Right ventricle myocardium inferior (tissue), 1 donor: ENCODE data around the gene WDR27. TPM values are rescaled to one million over a fixed set of nuclear protein-coding genes. Genes with fewer than 3 reads are reported as not detected.

ENCODE experiments used
- ATAC-seq: fragments of 200-7000 bp; cut with Tn5 transposase; one replicate; pipeline ENCODE4 v1.9.1; 2020; ENCODE audit warnings: mild to moderate bottlenecking, moderate library complexity
- DNase-seq: peaks from one replicate; pipeline ENCODE4 v3.0.0; 2021; ENCODE audit errors: missing footprints
- intact Hi-C: fragments of 100-400 bp; cut with DNase I; formaldehyde crosslinking; loops from one replicate; pipeline ENCODE4 v1.11.0; 2022
- long read RNA-seq: library from polyadenylated mRNA; unstranded; transcript quantifications from one replicate; pipeline ENCODE4 v2.0.0, GENCODE V29; 2021
- total RNA-seq: library from RNA; stranded (reverse); fragmentation: NEBNext Ultra II Directional; extraction: Animal tissue kit (Norgen Biotek cat#: 25700); gene quantifications from one replicate; pipeline ENCODE4 v1.2.1, GENCODE V29; 2021
- donor health status: DM: no; HTN: yes; CAD: no; lungs with severe emphysema.

The WDR27 gene
- total RNA-seq = 9.6 TPM
- long read RNA-seq, partial matches to known transcripts = 0 of 2 reads
- long read RNA-seq, other reads (novel, unspliced or antisense) = 2 of 2 reads

GRCh38 chr6:169701954-169702839 lies at the start of gene WDR27, which contains the start of gene C6orf120:
WDR27 (minus strand) TSS chr6:169702029; CDS start chr6:169689005, 13,024 bp downstream.
C6orf120 (plus strand) TSS chr6:169702126; CDS start chr6:169702460, 334 bp downstream.
- DNase-seq (peak; percentile 98), ATAC-seq (peak; percentile 98)
- intact Hi-C loops = loop anchor here (5.0 kb wide), 1 partner anchor 50 kb away; the partner anchor contains the start of genes DYNLT2 and ERMARD

GRCh38 chr6:169746556-169746955 lies 44.7 kb upstream of the WDR27 start:
- ATAC-seq (no peak), DNase-seq (no peak)
- intact Hi-C loops = no loop called here

GRCh38 chr6:169745405-169745804 lies 43.6 kb upstream of the WDR27 start:
- DNase-seq (no peak), ATAC-seq (no peak)
- intact Hi-C loops = no loop called here

- intact Hi-C loops = no loop called here
- ATAC-seq (no peak), DNase-seq (no peak)
Observed at GRCh38 chr6:169741344-169741743, 39.5 kb upstream of the WDR27 start.

DNA sequence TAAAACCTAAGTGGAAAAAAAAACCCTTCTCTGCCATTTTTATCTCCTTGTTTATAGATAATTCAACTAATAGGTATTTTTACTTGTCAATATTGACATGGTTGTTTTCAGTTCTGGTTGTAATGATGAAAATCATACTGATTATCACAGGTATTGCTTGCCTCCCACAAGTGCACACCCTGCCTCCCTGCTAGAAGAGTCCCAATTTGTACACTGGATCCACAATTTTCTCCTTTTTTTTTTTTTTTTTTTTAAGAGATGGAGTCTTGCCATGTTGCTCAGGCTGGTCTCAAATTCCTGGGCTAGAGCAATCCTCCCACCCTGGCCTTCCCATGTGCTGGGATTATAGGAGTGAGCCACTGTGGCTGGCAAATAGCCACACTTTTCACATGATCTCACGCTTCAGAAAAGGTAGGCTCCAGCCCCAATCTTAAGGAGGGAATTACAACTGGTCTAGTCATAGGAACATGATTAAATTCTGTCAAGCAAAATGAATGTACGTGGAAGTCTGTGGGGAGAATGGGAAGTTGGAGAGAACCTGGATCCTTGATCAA lies 37.2 kb upstream of the WDR27 start:
- intact Hi-C loops = no loop called here
- ATAC-seq (no peak), DNase-seq (no peak)

DNA sequence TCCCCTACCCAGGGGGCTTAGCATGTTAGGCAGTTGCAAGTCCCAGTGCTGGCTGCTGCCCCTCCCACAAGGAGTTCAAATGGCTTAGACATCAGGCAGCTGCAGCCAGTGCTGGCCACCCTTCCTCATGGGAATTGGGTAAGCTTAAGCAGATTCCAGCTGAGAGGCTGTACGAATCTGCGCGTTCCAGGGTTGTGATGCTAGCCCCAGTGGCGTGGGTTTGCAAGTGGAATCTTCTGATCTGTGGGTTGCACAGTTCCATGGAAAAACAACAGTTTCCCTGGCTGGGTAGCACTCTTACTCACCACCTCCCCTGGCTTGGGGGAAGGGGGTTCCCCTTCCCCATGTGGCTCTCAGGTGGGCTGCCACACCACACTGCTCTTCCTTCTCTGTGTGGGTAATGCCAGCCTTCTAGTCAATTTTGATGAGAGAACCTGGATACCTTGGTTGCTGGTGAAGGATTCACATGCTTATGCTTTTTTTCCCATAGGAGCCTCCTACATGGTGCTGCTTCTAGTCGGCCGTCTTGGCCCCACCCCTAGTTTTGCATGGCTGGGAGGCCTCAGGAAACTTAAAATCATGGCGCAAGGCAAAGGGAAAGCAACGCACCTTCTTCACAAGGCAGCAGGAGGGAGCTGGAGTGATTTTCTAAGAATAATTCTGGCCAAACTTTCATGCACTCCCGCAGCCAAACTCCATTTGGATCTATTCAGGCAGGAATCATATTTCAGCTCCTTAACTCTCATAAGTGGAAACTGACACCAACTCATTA lies 36.6 kb upstream of the WDR27 start:
- no peak for DNase-seq
- intact Hi-C loops = no loop called here
- ATAC-seq = peak; percentile 50

DNA sequence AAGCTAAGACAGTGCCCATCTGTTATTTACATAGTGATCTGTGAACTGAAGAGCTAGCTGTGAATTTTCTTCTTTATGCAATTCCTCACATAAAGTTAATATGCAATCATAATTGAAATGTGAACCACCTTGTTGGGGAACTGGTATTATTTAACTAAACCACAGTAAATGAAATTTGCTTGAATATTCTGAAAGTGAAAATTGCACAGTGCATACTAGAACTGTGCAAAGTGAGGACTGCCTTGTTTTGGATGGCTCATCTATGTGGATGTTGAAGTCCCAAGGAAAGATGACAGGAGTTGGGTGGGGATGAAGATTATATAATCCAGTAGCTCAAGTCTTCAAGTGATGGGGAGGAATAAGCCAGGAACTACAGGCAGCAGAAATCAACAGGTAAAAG lies 28.1 kb upstream of the WDR27 start:
- intact Hi-C loops = no loop called here
- ATAC-seq = no peak
- DNase-seq = no peak

GRCh38 chr6:169726963-169727362 lies 25.1 kb upstream of the WDR27 start:
- DNase-seq (no peak), ATAC-seq (no peak)
- intact Hi-C loops = no loop called here

DNA sequence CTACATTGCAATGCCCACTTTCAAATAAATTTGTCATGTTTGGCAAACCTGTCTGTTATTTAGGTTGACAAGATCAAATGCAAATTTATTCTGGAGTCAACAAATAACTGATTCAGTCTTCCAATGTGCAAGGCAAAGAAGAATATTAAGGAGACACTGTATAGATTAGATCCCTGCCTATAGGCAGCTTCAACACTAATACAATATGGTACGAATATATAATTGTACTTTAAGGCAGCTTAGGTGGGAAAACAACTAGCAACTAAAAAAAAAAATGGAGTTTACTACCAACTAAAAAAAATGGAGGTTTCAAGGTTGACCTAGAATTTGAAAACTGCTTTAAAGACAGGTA lies 24.2 kb upstream of the WDR27 start:
- intact Hi-C loops = no loop called here
- DNase-seq (no peak), ATAC-seq (no peak)

GRCh38 chr6:169725125-169726048 lies 23.6 kb upstream of the WDR27 start:
- DNase-seq (no peak), ATAC-seq (peak; percentile 38)
- intact Hi-C loops = loop anchor here (2.0 kb wide), 1 partner anchor 25 kb away; the partner anchor contains the start of genes DYNLT2 and ERMARD

- DNase-seq (peak; percentile 74), ATAC-seq (peak; percentile 45)
- intact Hi-C loops = loop anchor here (2.0 kb wide), 1 partner anchor 26 kb away; the partner anchor contains the start of genes DYNLT2 and ERMARD
Observed at GRCh38 chr6:169724494-169725124, 22.8 kb upstream of the WDR27 start, which contains the start of gene PHF10. PHF10 (minus strand) TSS chr6:169724500; CDS start chr6:169723931, 569 bp downstream.

DNA sequence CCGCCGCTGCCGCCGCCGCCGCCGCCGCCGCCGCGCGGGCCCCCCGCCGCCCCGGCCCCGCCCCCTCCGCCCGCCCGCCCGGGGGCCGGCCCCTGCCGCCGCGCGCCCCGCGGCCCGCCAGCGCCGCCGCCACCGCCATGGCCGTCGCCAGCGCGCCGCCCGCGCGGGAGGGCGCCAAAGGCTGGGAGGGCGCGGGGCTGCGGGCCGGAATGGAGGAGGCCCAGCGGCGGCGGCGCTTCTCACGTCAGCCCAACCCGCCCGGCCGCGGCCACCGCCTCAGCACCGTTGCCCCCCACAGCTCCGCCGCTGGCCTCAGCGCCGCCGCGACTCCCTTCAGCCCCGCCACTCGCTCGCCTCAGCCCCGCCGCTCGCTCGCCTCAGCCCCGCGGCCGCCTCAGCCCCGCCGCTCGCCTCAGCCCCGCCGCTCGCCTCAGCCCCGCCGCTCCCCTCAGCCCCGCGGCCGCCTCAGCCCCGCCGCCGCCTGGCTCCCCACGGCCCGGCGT lies 22.2 kb upstream of the WDR27 start:
- peak; percentile 20 for ATAC-seq
- peak; percentile 77 for DNase-seq
- intact Hi-C loops = loop anchor here (2.0 kb wide), 1 partner anchor 27 kb away; the partner anchor contains the start of genes DYNLT2 and ERMARD

GRCh38 chr6:169723200-169723909 lies 21.5 kb upstream of the WDR27 start:
- peak; percentile 91 for DNase-seq
- intact Hi-C loops = no loop called here
- peak; percentile 77 for ATAC-seq

GRCh38 chr6:169722362-169723199 lies 20.8 kb upstream of the WDR27 start:
- ATAC-seq = peak; percentile 68
- intact Hi-C loops = no loop called here

DNA sequence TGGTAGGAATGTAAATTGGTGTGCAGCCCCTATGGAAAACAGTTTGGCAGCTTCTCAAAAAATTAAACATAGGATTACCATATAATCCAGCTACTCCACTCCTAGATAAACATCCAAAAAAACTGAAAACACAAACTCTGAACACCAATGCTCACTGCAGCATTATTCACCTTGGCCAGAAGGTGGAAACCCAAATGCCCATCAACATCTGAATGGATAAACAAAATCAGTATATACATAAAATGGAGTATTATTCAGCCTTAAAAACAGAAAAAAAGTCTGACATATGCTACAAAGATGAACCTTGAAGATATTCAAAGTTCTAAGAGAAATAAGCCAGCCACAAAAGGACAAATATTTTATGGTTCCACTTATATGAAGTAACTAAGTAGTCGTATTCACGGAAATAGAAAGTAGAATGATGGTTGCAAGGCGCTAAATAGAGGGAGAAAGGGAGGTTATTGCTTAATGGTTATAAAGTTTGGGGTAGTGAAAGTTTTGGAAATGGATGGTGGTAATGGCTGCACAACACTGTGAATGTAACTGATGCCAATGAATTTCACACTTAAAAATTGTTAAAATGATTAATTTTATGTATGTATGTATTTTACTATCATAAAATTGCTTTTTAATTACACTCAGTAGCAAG lies 18.5 kb upstream of the WDR27 start:
- intact Hi-C loops = no loop called here
- no peak for DNase-seq
- ATAC-seq = no peak

More at GRCh38 chr6:169722362-169723199, 20.8 kb upstream of the WDR27 start:
- peak; percentile 77 for DNase-seq
